GM12864 (cell line): ENCODE measurements around the gene B4GAT1.

ENCODE experiments used
- DNase-seq: peaks from one replicate; pipeline ENCODE4 v3.0.0-alpha.2; 2011; ENCODE audit warnings: low read depth
- H3K4me3 ChIP-seq: 2 replicates; pipeline ENCODE4 v1.5.1; 2011; ENCODE audit warnings: mild to moderate bottlenecking, low read depth, low read length, control low read depth
- TF ChIP-seq, protein P1 (sequence below): IDR thresholded peaks from 2 replicates; pipeline ENCODE4 v1.5.1; 2011; ENCODE audit warnings: low read depth, mild to moderate bottlenecking, moderate library complexity, low read length, control low read depth, inconsistent platforms; ENCODE audit errors: missing control alignments

B4GAT1 gene

DNA sequence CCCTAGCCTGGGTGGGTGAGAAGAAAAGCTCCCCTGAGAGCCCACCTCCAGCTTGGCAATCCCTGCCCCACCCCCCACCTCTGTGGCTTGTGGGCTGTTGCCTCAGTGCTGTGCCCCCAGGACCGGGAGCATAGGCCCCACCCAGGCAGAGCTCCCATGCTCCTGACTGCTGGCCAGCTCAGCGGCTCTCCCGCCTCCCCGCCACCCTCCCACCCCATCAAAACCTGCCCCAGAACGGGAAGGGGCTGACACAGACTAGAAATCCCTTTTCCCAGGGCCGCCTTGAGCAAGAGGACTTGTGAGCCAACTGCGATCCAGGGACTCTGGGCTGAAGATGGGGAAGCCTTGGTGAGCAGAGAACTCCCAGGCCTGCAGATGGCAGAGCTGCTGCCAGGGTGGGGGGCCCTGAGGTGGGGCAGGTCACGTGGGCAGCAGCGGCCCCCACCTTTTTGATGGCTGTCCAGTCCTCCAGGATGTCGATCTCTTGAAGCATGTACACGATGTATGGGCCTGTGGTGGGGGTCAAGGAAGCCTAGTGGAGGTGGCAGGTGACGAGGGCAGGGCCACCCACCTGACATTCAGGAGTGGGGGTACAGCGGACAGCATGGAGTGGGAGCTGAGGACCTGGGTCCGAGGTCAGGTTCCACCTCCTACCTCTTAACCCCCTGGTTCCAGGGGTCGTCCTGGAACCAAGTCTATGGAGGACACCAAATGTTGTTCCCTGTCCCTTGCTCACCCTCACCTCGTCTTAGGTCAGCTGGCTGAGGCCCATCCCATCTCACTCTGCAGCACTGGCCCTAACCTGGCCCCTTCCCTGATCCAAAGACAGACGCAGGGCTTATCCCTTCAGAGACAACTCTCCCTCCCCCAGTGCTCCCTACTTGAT, 8.9 kb downstream of the B4GAT1 start:
- DNase-seq, result no peak
- TF ChIP-seq, protein P1, sequence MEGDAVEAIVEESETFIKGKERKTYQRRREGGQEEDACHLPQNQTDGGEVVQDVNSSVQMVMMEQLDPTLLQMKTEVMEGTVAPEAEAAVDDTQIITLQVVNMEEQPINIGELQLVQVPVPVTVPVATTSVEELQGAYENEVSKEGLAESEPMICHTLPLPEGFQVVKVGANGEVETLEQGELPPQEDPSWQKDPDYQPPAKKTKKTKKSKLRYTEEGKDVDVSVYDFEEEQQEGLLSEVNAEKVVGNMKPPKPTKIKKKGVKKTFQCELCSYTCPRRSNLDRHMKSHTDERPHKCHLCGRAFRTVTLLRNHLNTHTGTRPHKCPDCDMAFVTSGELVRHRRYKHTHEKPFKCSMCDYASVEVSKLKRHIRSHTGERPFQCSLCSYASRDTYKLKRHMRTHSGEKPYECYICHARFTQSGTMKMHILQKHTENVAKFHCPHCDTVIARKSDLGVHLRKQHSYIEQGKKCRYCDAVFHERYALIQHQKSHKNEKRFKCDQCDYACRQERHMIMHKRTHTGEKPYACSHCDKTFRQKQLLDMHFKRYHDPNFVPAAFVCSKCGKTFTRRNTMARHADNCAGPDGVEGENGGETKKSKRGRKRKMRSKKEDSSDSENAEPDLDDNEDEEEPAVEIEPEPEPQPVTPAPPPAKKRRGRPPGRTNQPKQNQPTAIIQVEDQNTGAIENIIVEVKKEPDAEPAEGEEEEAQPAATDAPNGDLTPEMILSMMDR, result no peak
- no peak overlapping the region for H3K4me3 ChIP-seq

DNA sequence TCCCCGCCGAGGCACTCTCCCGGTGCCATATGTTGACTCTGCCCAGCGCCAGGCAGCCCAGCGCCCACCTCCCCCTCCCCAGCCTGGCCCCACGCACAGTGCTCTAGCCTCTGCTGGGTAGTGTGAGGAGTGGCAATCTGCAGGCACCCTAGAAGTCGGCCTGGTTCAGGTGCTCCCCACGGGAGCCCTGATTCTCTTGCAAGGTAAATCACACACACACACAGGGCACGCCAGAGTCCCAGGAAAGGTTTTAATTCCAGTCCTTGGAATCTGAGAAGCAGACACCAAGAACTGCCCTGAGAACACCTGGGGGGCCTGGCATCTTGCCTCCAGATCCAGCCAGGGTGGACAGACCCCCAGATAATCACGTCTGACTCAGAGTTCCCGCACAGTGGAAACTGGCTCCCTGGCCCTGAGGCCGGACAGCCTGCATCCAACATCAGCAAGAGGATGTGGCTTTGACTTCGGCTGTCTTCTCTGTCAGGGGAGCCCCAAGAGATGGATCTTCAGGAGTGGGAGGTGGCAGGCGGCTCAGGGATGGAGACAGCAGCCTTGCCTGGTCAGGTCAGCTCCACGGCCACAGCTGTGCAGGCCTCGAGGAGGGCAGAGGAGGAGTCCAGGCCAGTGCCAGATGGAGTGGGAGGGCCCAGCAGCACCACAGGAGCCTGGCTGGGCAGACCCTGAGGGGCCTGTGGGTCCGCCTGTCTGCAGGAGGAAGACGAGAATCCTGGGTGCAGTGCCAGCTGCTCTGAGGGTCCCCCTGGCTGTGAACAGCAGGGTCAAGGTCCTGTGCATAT, 10.1 kb downstream of the B4GAT1 start:
- TF ChIP-seq, protein P1, result no peak
- no peak for DNase-seq

DNA sequence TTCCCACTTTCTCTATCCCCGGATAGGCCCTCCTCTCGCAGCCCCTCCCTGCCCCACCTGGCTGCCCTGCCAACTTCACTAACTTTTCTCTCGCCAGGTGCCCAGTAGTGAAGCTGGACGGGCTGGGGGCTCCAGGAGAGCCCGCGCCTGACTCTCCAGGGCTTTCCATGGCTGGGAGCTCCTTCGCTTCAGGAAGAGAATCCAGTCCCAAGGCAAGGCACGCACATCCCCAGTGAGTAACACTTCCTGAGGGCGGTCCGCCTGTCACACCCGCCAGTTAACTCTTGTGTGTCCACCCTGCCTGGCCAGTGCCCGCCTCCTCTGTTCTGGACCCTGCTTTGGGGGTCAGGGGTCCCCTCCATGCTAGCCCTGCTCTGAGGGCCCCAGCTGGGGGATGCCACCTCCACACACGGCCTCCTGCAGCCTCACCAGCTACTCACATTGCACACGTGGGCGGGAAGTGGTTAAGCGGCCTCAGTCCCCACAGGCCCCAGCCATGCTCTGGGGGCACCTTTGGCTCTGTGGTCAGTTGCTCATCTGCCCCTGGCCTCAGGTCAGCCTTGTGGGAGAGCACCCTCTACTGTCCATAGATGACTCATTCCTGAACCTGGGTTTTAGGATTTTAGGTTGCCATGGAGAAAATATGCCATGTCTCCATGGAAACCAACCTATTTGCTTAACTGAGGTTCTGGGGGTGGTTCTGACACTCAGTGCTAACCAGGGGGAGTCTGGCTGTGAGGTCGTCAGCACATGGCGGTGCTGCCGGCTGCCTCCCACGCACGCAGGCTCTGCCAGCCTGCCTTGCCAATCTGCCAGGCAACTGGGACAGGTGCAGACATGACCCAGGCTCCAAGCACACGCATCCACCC, 11.0 kb downstream of the B4GAT1 start, which contains the start of gene RIN1:
TSS of gene RIN1 (minus strand) at position 201 of the 869 bp plus-strand sequence. CDS start at position 169, 32 bp downstream.
- DNase-seq, result peak; percentile 50
- TF ChIP-seq, protein P1, result peak; percentile 13
- H3K4me3 ChIP-seq, result no peak within 1 kb of the TSS

More for the DNA sequence above, 10.1 kb downstream of the B4GAT1 start:
- no peak overlapping the region for H3K4me3 ChIP-seq

DNA sequence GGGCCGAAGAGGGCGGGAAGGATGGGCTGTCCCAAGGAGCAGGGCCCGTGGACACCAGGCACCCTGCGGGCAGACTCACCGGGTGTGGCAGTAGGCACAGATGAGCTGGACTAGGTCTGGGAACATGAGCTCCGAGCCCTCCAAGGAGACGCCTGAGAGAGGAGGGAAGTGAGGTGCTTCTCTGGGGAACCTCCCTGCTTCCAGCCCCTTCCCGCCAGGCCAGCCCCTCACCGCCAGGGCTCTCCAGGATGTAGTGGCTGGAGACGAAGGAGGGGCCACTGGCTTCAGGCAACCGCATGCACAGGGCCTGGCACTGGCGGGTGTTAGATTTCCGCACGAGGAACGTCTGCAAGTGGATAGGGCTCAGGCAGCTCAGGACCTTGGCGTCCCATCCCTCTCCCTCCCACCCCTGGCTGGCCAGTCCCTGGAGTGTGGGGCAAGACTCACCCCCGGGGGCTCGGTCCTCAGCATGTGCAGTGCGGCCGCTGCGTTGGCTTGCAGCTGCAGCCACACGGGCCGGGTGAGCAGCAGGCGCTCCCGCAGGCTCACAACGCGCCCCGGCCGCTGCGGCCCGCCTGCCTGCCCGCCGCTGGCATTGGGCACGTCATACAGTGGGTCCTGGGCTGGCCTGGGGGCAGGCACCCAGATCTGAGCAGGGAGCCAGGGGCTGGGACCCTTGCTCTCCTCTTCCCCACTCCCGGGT, 11.7 kb downstream of the B4GAT1 start:
- no peak overlapping the region for H3K4me3 ChIP-seq
- no peak for DNase-seq

GRCh38 chr11:66334605-66335442, 12.6 kb downstream of the B4GAT1 start:
- no peak overlapping the region for H3K4me3 ChIP-seq
- TF ChIP-seq, protein P1, result no peak
- no peak for DNase-seq

More for the DNA sequence above, 11.7 kb downstream of the B4GAT1 start:
- TF ChIP-seq, protein P1, result no peak
